OCI-LY7 (cell line): Measurements from ENCODE around the gene KXD1. TPM values are rescaled to one million over a fixed set of nuclear protein-coding genes. Genes with fewer than 3 reads are reported as not detected.

Source experiments
- BruUV-seq: library from RNA; stranded (reverse); fragments of 400-500 nt; replicated peaks from 2 replicates; lab custom pipeline; 2021; lab: Mats Ljungman, UMichigan
- CTCF ChIA-PET: fragments of 300-600 bp; sonication (Branson Sonifier 250); formaldehyde crosslinking; loops from one replicate; lab custom pipeline; 2022; ENCODE audit warnings: antibody characterized with exemption; ENCODE audit not compliant: unreplicated experiment; lab: Charles Lee
- POLR2A ChIA-PET: fragments of 300-600 bp; sonication (Branson Sonifier 250); formaldehyde crosslinking; loops from one replicate; lab custom pipeline; 2022; ENCODE audit warnings: antibody characterized with exemption; lab: Charles Lee
- DNase-seq: peaks from one replicate; pipeline ENCODE4 v3.0.0-alpha.2; 2015; ENCODE audit warnings: low spot score
- H2AFZ ChIP-seq: fragments of 200-600 bp; sonication (generic), shearing (Covaris generic); 2 replicates; pipeline ENCODE4 v1.6.1; 2014; ENCODE audit warnings: mild to moderate bottlenecking, antibody characterized with exemption, low read length, moderate library complexity
- H3K27ac ChIP-seq: fragments of 200-600 bp; sonication (generic); 2 replicates; pipeline ENCODE4 v1.5.1; 2014; ENCODE audit warnings: mixed run types, low read depth, mild to moderate bottlenecking, moderate library complexity, low read length, inconsistent platforms; ENCODE audit not compliant: poor library complexity, severe bottlenecking
- H3K36me3 ChIP-seq: fragments of 200-600 bp; sonication (generic); 2 replicates; pipeline ENCODE4 v1.6.1; 2014; ENCODE audit warnings: mild to moderate bottlenecking, antibody characterized with exemption, low read length, moderate library complexity, mixed read lengths; ENCODE audit not compliant: insufficient read depth
- H3K4me1 ChIP-seq: fragments of 200-600 bp; sonication (generic); 2 replicates; pipeline ENCODE4 v1.5.1; 2014; ENCODE audit warnings: mild to moderate bottlenecking, low read length; ENCODE audit not compliant: insufficient read depth, poor library complexity, severe bottlenecking
- H3K4me2 ChIP-seq: fragments of 200-600 bp; sonication (generic); 2 replicates; pipeline ENCODE4 v1.6.1; 2014; ENCODE audit warnings: mild to moderate bottlenecking, low read length
- H3K4me3 ChIP-seq: fragments of 200-600 bp; sonication (generic); 2 replicates; pipeline ENCODE4 v1.5.1; 2014; ENCODE audit warnings: mild to moderate bottlenecking, low read depth, low read length; ENCODE audit not compliant: poor library complexity, severe bottlenecking
- H3K79me2 ChIP-seq: fragments of 200-600 bp; sonication (generic); 2 replicates; pipeline ENCODE4 v1.6.1; 2016; ENCODE audit warnings: low read depth, mild to moderate bottlenecking, low read length, moderate library complexity, mixed read lengths; ENCODE audit not compliant: insufficient read depth
- H3K9me2 ChIP-seq: fragments of 200-600 bp; sonication (generic); 2 replicates; pipeline ENCODE4 v1.6.1; 2016; ENCODE audit warnings: mild to moderate bottlenecking, low read length, mixed read lengths; ENCODE audit not compliant: insufficient read depth
- H3K9me3 ChIP-seq: fragments of 200-600 bp; sonication (generic); 2 replicates; pipeline ENCODE4 v1.6.1; 2014; ENCODE audit warnings: mild to moderate bottlenecking, mixed run types, low read length, mixed read lengths
- H4K20me1 ChIP-seq: fragments of 200-600 bp; sonication (generic); 2 replicates; pipeline ENCODE4 v1.6.1; 2014; ENCODE audit warnings: mild to moderate bottlenecking, antibody characterized with exemption, low read length, moderate library complexity, mixed read lengths; ENCODE audit not compliant: insufficient read depth
- CTCF ChIP-seq: fragments of 200-600 bp; sonication (generic); conservative IDR thresholded peaks from 2 replicates; pipeline ENCODE4 v1.5.1; 2014; ENCODE audit warnings: mild to moderate bottlenecking, antibody characterized with exemption, low read length, moderate library complexity, mixed read lengths
- EZH2phosphoT487 ChIP-seq: fragments of 200-600 bp; sonication (generic); IDR thresholded peaks from 2 replicates; pipeline ENCODE4 v1.6.1; 2018; ENCODE audit warnings: low read depth, borderline replicate concordance, mild to moderate bottlenecking, mixed run types, antibody characterized with exemption, low read length, moderate library complexity, mixed read lengths
- intact Hi-C: fragments of 100-400 bp; cut with micrococcal nuclease; formaldehyde crosslinking; loops from one replicate; pipeline ENCODE4 v1.10.0; 2022; ENCODE audit not compliant: unreplicated experiment
- total RNA-seq, 2 experiments: library from RNA; depleted of rRNA in 1 of 2; stranded (reverse); fragments of >200 nt in 1 of 2; shearing (Covaris generic) in 1 of 2; gene quantifications; 2 replicates each; pipeline ENCODE4 v1.2.3, GENCODE V29; 2014 to 2022

Gene KXD1
- total RNA-seq, 2 experiments from 2014 or later, result 96.7 to 99.8 TPM

- intact Hi-C loops, result no loop called here
- CTCF ChIA-PET, result no interaction called here
- POLR2A ChIA-PET, result no interaction called here
- Histone ChIP-seq H3K4me1 (no peaks in the 10 kb centered on the region), H3K79me2 (no peaks in the 10 kb centered on the region), H3K4me2 (no peak overlapping the region), H3K27ac (no peak overlapping the region), H4K20me1 (no peaks in the 10 kb centered on the region), H3K4me3 (no peak overlapping the region), H3K9me3 (no peaks in the 10 kb centered on the region), H3K36me3 (no peaks in the 10 kb centered on the region), H2AFZ (no peak overlapping the region), H3K9me2 (no peaks in the 10 kb centered on the region)
- no peak for TF ChIP-seq EZH2phosphoT487
- no peak for TF ChIP-seq CTCF
- DNase-seq, result no peak
- BruUV-seq, result no TSS peak
These were observed 44.2 kb downstream of the KXD1 start for GRCh38 chr19:18601875-18602274.

- Histone ChIP-seq H3K9me2 (no peaks in the 10 kb centered on the region), H3K9me3 (no peaks in the 10 kb centered on the region), H3K4me1 (no peaks in the 10 kb centered on the region), H4K20me1 (no peaks in the 10 kb centered on the region), H3K4me2 (no peak overlapping the region), H3K27ac (no peak overlapping the region), H2AFZ (no peak overlapping the region), H3K79me2 (no peaks in the 10 kb centered on the region), H3K4me3 (no peak overlapping the region), H3K36me3 (no peaks in the 10 kb centered on the region)
- DNase-seq, result no peak
- ChIA-PET POLR2A (interaction anchor here (0.6 kb wide), 1 partner anchor 54 kb away, joined by 5 read pairs; no protein-coding TSS in a partner anchor), CTCF (no interaction called here)
- intact Hi-C loops, result no loop called here
- no TSS peak for BruUV-seq
- TF ChIP-seq EZH2phosphoT487 (no peak), CTCF (0 out of 2 replicates have a peak, but pooled peaks have one; percentile 20)
These were observed 45.7 kb downstream of the KXD1 start for GRCh38 chr19:18603255-18603957.
